HG03060 (cell line): ENCODE measurements around the gene ZC3H15.
"Not testable (repeated sequence)": the region's sequence is repeated elsewhere in the genome, so short reads cannot be mapped to it uniquely, and the experiment has no call there.

Source experiments
- ATAC-seq: cut with Tn5 transposase; IDR thresholded peaks from one replicate; pipeline ENCODE4 v1.9.1; 2021; ENCODE audit warnings: low read depth, moderate number of reproducible peaks; ENCODE audit not compliant: unreplicated experiment

The ZC3H15 gene

GRCh38 chr2:186486651-186487647 is 889 bp downstream of the ZC3H15 start:
- ATAC-seq: no peak

- ATAC-seq: no peak
Observed at GRCh38 chr2:186493564-186494085, 7.6 kb downstream of the ZC3H15 start.

GRCh38 chr2:186496401-186496800 is 10.3 kb downstream of the ZC3H15 start:
- no peak for ATAC-seq

GRCh38 chr2:186497928-186498327 is 11.9 kb downstream of the ZC3H15 start:
- no peak for ATAC-seq

GRCh38 chr2:186498834-186499233 is 12.8 kb downstream of the ZC3H15 start:
- ATAC-seq: no peak

- ATAC-seq: peak; percentile 38
Observed at GRCh38 chr2:186503827-186504606, 18.0 kb downstream of the ZC3H15 start.

- no peak for ATAC-seq
Observed at GRCh38 chr2:186508263-186508662, 22.2 kb downstream of the ZC3H15 start.

GRCh38 chr2:186515376-186515775 is 29.3 kb downstream of the ZC3H15 start:
- ATAC-seq: no peak

- no peak for ATAC-seq
Observed at GRCh38 chr2:186516396-186516795, 30.3 kb downstream of the ZC3H15 start.

- no peak for ATAC-seq
Observed at GRCh38 chr2:186517090-186517489, 31.0 kb downstream of the ZC3H15 start.

- ATAC-seq: no peak
Observed at GRCh38 chr2:186518291-186518690, 32.2 kb downstream of the ZC3H15 start.

- ATAC-seq: no peak
Observed at GRCh38 chr2:186518945-186519344, 32.9 kb downstream of the ZC3H15 start.

- ATAC-seq: not testable (repeated sequence)
Observed at GRCh38 chr2:186521570-186522153, 35.6 kb downstream of the ZC3H15 start.

GRCh38 chr2:186522450-186522849 is 36.4 kb downstream of the ZC3H15 start:
- no peak for ATAC-seq

GRCh38 chr2:186523791-186524190 is 37.7 kb downstream of the ZC3H15 start:
- ATAC-seq: no peak

- no peak for ATAC-seq
Observed at GRCh38 chr2:186526281-186526680, 40.2 kb downstream of the ZC3H15 start.

GRCh38 chr2:186530314-186530713 is 44.3 kb downstream of the ZC3H15 start:
- no peak for ATAC-seq

- no peak for ATAC-seq
Observed at GRCh38 chr2:186531257-186531775, 45.3 kb downstream of the ZC3H15 start.

- no peak for ATAC-seq
Observed at GRCh38 chr2:186532891-186533290, 46.8 kb downstream of the ZC3H15 start.

GRCh38 chr2:186533717-186534116 is 47.7 kb downstream of the ZC3H15 start:
- no peak for ATAC-seq
